ENCODE results near the gene AHCYL2.
"Not testable (repeated sequence)": the region's sequence is repeated elsewhere in the genome, so short reads cannot be mapped to it uniquely, and the experiment has no call there.

The AHCYL2 gene

GRCh38 chr7:129351320-129351719 lies 126.5 kb downstream of the AHCYL2 start:
- DNase-seq (ENCODE audit: low read depth in 2 of 2), result no peak

GRCh38 chr7:129353104-129353503 lies 128.3 kb downstream of the AHCYL2 start:
- DNase-seq (ENCODE audit: low read depth in 2 of 2), result not testable (repeated sequence)

GRCh38 chr7:129354428-129355157 lies 129.8 kb downstream of the AHCYL2 start:
- no peak for DNase-seq (ENCODE audit: low read depth in 2 of 2)

GRCh38 chr7:129356176-129356575 lies 131.3 kb downstream of the AHCYL2 start:
- DNase-seq (ENCODE audit: low read depth in 2 of 2), result no peak

- no peak for DNase-seq (ENCODE audit: low read depth in 2 of 2)
Measured at GRCh38 chr7:129359176-129359575, 134.3 kb downstream of the AHCYL2 start.

GRCh38 chr7:129359638-129360037 lies 134.8 kb downstream of the AHCYL2 start:
- no peak for DNase-seq (ENCODE audit: low read depth in 2 of 2)

- no peak for DNase-seq (ENCODE audit: low read depth in 2 of 2)
Measured at GRCh38 chr7:129361771-129362170, 136.9 kb downstream of the AHCYL2 start.

GRCh38 chr7:129362496-129362895 lies 137.7 kb downstream of the AHCYL2 start:
- no peak for DNase-seq (ENCODE audit: low read depth in 2 of 2)

GRCh38 chr7:129367349-129367699 lies 142.5 kb downstream of the AHCYL2 start:
- DNase-seq (ENCODE audit: low read depth in 2 of 2), result no peak

- DNase-seq (ENCODE audit: low read depth in 2 of 2), result peak; percentile 33 to 55
Measured at GRCh38 chr7:129367700-129368388, 143.0 kb downstream of the AHCYL2 start.

GRCh38 chr7:129368389-129368986 lies 143.7 kb downstream of the AHCYL2 start:
- DNase-seq (ENCODE audit: low read depth in 2 of 2), result no peak

GRCh38 chr7:129369447-129369846 lies 144.6 kb downstream of the AHCYL2 start:
- not testable (repeated sequence) for DNase-seq (ENCODE audit: low read depth in 2 of 2)

GRCh38 chr7:129370812-129371211 lies 146.0 kb downstream of the AHCYL2 start:
- DNase-seq (ENCODE audit: low read depth in 2 of 2), result no peak

- no peak for DNase-seq (ENCODE audit: low read depth in 2 of 2)
Measured at GRCh38 chr7:129371487-129371886, 146.7 kb downstream of the AHCYL2 start.

GRCh38 chr7:129373651-129374428 lies 149.0 kb downstream of the AHCYL2 start:
- DNase-seq (ENCODE audit: low read depth in 2 of 2), result no peak

- no peak for DNase-seq (ENCODE audit: low read depth in 2 of 2)
Measured at GRCh38 chr7:129375141-129375938, 150.5 kb downstream of the AHCYL2 start.

- peak in 1 of 2 donors; percentile 20 for DNase-seq (ENCODE audit: low read depth in 2 of 2)
Measured at GRCh38 chr7:129376076-129376777, 151.4 kb downstream of the AHCYL2 start.

- DNase-seq (ENCODE audit: low read depth in 2 of 2), result no peak
Measured at GRCh38 chr7:129376778-129377700, 152.2 kb downstream of the AHCYL2 start.

GRCh38 chr7:129381710-129382484 lies 157.1 kb downstream of the AHCYL2 start:
- no peak for DNase-seq (ENCODE audit: low read depth in 2 of 2)

Data from stimulated activated CD4-positive, alpha-beta T cell treated with anti-CD3 and anti-CD28 coated beads, Interleukin-1b, Interleukin-23, amount 100 ng/mL, for 1 hour (primary cell).